ENCODE data around the gene ARID5A. TPM values are rescaled to one million over a fixed set of nuclear protein-coding genes. Genes with fewer than 3 reads are reported as not detected.
A peak's percentile ranks its signal among the peaks of the same experiment; 100 is the strongest.

ARID5A gene
- total and polyA plus RNA-seq, 2 of the 13 experiments (the other 11 are each of a cell fraction or from before 2014, with no cell fraction given): 6.0 to 9.5 TPM

DNA sequence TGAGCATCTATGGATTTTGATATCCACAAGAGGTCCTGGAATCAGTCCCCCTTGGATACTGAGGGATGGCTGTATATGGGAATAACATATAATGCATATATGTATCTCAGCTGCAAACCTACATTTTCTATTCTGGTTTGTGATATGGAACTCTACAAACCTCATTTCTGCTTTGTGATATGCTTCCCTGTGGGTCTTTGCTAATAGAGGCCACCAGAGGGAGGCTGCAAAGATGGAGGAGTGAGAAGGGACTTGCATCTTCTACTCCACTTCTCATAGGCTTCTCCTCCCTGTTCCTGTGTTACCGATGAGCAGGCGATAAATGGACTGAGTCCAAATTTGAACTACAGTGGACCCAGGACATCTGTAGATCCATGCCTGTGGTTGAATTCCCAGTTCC lies 37.8 kb downstream of the ARID5A start:
- DNase-seq (ENCODE audit: low spot score) (no peak), FAIRE-seq (no peak), ATAC-seq (peak; percentile 51; the same call in 2 of the 3 replicates)
- WGBS (ENCODE audit: low lambda C conversion rate): 95% methylated on average over 2 of the region's 2 CpGs
- BruUV-seq (replicated peaks): no TSS peak
- Histone ChIP-seq H3K4me1 (ENCODE audit: insufficient read depth, low read length) (no peaks in the 10 kb centered on the region), H3K4me2 (ENCODE audit: low read depth, low read length) (no peak overlapping the region), H3K27me3 (ENCODE audit: control insufficient read depth in 1 of 2, insufficient read depth in 2 of 2, low read length in 2 of 2) (no peaks in the 10 kb centered on the region), H3K27ac (ENCODE audit: extremely low read length, insufficient read depth, low read length) (no peak overlapping the region), H3K9ac (ENCODE audit: insufficient read depth, low read depth, low read length) (no peak overlapping the region), H3K79me2 (ENCODE audit: insufficient read depth, low read length) (no peaks in the 10 kb centered on the region), H4K20me1 (ENCODE audit: insufficient read depth, low read length) (no peaks in the 10 kb centered on the region), H2AFZ (ENCODE audit: low read length) (no peak overlapping the region), H3K36me3 (replicated peaks in 1 of 2; ENCODE audit: control insufficient read depth in 1 of 2, insufficient read depth in 2 of 2, low read length in 2 of 2) (no peaks in the 10 kb centered on the region), H3K9me3 (ENCODE audit: low read length) (no peaks in the 10 kb centered on the region), H3K4me3 (replicated peaks in 1 of 3; ENCODE audit: insufficient read depth in 1 of 3, low read depth in 2 of 3, low read length in 3 of 3) (no peak overlapping the region)
- POLR2A ChIA-PET: no interaction called here
- TF ChIP-seq NFKB2 (CRISPR knock-in tag; IDR thresholded peaks at IDR 0.05; ENCODE audit: borderline replicate concordance) (no peak), ZBTB37 (CRISPR knock-in tag; IDR thresholded peaks at IDR 0.05) (no peak), ATF1 (CRISPR knock-in tag; IDR thresholded peaks at IDR 0.05) (no peak), CTCF (CRISPR knock-in tag; IDR thresholded peaks at IDR 0.05) (peak; percentile 19; the same call in 1 of the 2 replicates), SMC3 (IDR thresholded peaks at IDR 0.05; ENCODE audit: low read length) (peak; percentile 35; the same call in 1 of the 2 replicates)
- TF ChIP-seq, protein P1, sequence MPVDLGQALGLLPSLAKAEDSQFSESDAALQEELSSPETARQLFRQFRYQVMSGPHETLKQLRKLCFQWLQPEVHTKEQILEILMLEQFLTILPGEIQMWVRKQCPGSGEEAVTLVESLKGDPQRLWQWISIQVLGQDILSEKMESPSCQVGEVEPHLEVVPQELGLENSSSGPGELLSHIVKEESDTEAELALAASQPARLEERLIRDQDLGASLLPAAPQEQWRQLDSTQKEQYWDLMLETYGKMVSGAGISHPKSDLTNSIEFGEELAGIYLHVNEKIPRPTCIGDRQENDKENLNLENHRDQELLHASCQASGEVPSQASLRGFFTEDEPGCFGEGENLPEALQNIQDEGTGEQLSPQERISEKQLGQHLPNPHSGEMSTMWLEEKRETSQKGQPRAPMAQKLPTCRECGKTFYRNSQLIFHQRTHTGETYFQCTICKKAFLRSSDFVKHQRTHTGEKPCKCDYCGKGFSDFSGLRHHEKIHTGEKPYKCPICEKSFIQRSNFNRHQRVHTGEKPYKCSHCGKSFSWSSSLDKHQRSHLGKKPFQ (CRISPR knock-in tag; IDR thresholded peaks at IDR 0.05; ENCODE audit: insufficient replicate concordance): no peak
- intact Hi-C loops (cut with micrococcal nuclease; ENCODE audit: unreplicated experiment) (no loop called here), in situ Hi-C loops (cut with HindIII; ENCODE audit: extremely low pct_ligation_motif_present, low pct_unique_long_range_greater_than_20kb) (no loop called here)
- CTCF ChIA-PET (ENCODE audit: low intra/inter-chr PET ratio, low total read pairs): no interaction called here
